T-helper 17 cell (primary cell): ENCODE data around the gene GIMAP8. TPM values are rescaled to one million over a fixed set of nuclear protein-coding genes. Genes with fewer than 3 reads are reported as not detected.

Source experiments
- total RNA-seq, 4 donors: library from RNA in 2 of 4; stranded (reverse) in 2 of 4; gene quantifications; one replicate each; pipeline ENCODE4 v1.2.3 and lab custom pipeline; 2022 to 2026

GIMAP8 gene
- total RNA-seq, 2 donors from 2014 or later = 8.1 to 12.0 TPM

Other genes starting within 250 kb of the GIMAP8 start
- 1 to 10 TPM; 6.4 to 6.9 TPM for gene LRRC61, start 127.3 kb upstream of the GIMAP8 start, total RNA-seq
- gene ACTR3C, start 127.1 kb upstream of the GIMAP8 start, total RNA-seq = 10 to 100 TPM in 1 of 2 donors, 1 to 10 TPM in 1; 6.0 to 10.2 TPM
- gene RARRES2, start 109.0 kb upstream of the GIMAP8 start, total RNA-seq = not detected
- 10 to 100 TPM; 43.0 to 49.8 TPM for gene REPIN1, start 81.8 kb upstream of the GIMAP8 start, total RNA-seq
- gene ZNF775, start 71.3 kb upstream of the GIMAP8 start, total RNA-seq = 1 to 10 TPM; 1.4 to 2.1 TPM
- 10 to 100 TPM; 62.7 to 68.3 TPM for gene GIMAP7, start 64.2 kb downstream of the GIMAP8 start, total RNA-seq
- gene GIMAP4, start 116.8 kb downstream of the GIMAP8 start, total RNA-seq = 100 to 1,000 TPM in 1 of 2 donors, 10 to 100 TPM in 1; 62.1 to 113 TPM
- gene GIMAP6, start 181.8 kb downstream of the GIMAP8 start, total RNA-seq = 10 to 100 TPM; 25.5 to 48.3 TPM
- 10 to 100 TPM; 53.7 to 68.2 TPM for gene GIMAP2, start 235.1 kb downstream of the GIMAP8 start, total RNA-seq